ENCODE data around the gene ADGRG2. TPM values are rescaled to one million over a fixed set of nuclear protein-coding genes. Genes with fewer than 3 reads are reported as not detected.

Gene ADGRG2
- total RNA-seq, 3 donors from 2014 or later: 0.66 to 1.3 (median 0.96) TPM

DNA sequence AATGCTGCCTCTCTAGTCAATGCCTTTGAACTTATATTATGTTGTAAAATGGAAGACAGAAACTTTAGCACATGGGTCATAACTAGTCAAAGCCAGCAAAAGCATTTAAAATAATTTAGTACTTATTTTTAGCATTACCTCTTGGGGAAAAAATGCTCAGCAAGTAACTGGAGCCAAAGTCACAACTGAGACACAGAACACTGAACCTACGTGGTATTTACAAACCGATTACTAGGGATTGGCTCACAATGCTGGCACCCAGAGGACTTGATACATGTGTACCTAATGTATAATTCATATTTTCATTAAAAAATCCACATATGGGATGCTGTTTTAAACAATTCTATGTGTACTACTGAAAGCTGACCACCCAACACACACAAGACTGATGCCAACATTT is 176.8 kb downstream of the ADGRG2 start:
- Histone ChIP-seq H3K27ac (no peak overlapping the region), H3K4me1 (no peaks in the 10 kb centered on the region), H3K27me3 (peaks cover 0 to 11% of the 10 kb centered on the region in 2 donors), H3K9me3 (no peaks in the 10 kb centered on the region), H3K4me3 (no peak overlapping the region), H3K36me3 (no peaks in the 10 kb centered on the region)
- intact Hi-C loops (cut with DNase I; ENCODE audit: low total_unique reads): loop anchor here (5.0 kb wide), 1 partner anchor 1088 kb away; no protein-coding TSS in a partner anchor
- DNase-seq (ENCODE audit: low spot score in 2 of 2): no peak
- no peak for TF ChIP-seq POLR2AphosphoS5 (IDR thresholded peaks at IDR 0.05)
- TF ChIP-seq, protein P1, sequence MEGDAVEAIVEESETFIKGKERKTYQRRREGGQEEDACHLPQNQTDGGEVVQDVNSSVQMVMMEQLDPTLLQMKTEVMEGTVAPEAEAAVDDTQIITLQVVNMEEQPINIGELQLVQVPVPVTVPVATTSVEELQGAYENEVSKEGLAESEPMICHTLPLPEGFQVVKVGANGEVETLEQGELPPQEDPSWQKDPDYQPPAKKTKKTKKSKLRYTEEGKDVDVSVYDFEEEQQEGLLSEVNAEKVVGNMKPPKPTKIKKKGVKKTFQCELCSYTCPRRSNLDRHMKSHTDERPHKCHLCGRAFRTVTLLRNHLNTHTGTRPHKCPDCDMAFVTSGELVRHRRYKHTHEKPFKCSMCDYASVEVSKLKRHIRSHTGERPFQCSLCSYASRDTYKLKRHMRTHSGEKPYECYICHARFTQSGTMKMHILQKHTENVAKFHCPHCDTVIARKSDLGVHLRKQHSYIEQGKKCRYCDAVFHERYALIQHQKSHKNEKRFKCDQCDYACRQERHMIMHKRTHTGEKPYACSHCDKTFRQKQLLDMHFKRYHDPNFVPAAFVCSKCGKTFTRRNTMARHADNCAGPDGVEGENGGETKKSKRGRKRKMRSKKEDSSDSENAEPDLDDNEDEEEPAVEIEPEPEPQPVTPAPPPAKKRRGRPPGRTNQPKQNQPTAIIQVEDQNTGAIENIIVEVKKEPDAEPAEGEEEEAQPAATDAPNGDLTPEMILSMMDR (IDR thresholded peaks at IDR 0.05): no peak

DNA sequence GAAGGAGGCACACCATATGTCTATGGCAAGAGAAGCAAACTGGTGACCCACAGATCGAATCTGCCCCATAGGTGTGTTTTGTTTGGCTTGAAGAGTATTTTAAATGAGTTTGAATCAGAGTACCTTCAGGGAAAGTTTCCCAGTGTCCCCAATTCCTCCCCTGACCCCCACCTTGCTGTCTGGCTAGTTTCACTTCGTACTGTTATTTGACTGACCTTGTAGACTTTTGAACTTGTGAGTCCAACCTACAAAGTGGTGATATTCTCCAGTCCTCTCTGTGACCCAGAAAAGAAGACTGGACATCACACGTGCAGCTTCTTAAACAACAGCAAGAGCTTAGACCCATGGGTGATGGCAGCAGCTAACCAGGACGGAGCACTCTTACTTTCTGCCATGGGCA is 177.8 kb downstream of the ADGRG2 start:
- H3K36me3 ChIP-seq: no peaks in the 10 kb centered on the region
- no peaks in the 10 kb centered on the region for H3K9me3 ChIP-seq
- TF ChIP-seq, protein P1 (IDR thresholded peaks at IDR 0.05): no peak
- TF ChIP-seq POLR2AphosphoS5 (IDR thresholded peaks at IDR 0.05) (no peak), POLR2A (IDR thresholded peaks at IDR 0.05) (no peak)
- DNase-seq (ENCODE audit: low spot score in 2 of 2): no peak
- no peak overlapping the region for H3K4me3 ChIP-seq
- no peak overlapping the region for H3K27ac ChIP-seq
- no peaks in the 10 kb centered on the region for H3K4me1 ChIP-seq
- peaks cover 0 to 14% of the 10 kb centered on the region in 2 donors for H3K27me3 ChIP-seq
- intact Hi-C loops (cut with DNase I; ENCODE audit: low total_unique reads): no loop called here

DNA sequence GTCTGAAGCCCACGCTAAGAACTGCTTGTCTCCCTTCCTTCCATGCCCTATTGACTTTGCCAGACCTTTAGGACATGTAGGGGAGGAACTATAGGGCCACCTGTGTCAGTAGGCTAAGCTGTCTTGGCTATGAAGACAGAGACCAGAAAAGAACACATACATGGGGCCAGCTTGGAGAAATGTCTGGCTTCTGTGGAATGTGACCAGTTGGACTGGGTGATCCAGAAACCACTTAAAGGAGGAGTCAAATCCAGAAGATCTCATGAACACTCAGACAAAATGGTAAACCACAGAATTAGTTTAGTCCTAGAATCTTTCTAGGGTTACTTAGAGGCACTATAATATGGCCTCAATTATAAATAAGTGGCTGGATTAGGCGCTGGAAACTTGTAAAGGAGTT is 180.4 kb downstream of the ADGRG2 start:
- no peaks in the 10 kb centered on the region for H3K36me3 ChIP-seq
- H3K4me3 ChIP-seq: no peak overlapping the region
- peaks cover 0 to 16% of the 10 kb centered on the region in 2 donors for H3K27me3 ChIP-seq
- no peaks in the 10 kb centered on the region for H3K4me1 ChIP-seq
- DNase-seq (ENCODE audit: low spot score in 2 of 2): no peak
- H3K9me3 ChIP-seq: no peaks in the 10 kb centered on the region
- TF ChIP-seq POLR2AphosphoS5 (IDR thresholded peaks at IDR 0.05): no peak
- TF ChIP-seq, protein P1 (IDR thresholded peaks at IDR 0.05): no peak
- no peak for TF ChIP-seq POLR2A (IDR thresholded peaks at IDR 0.05)
- intact Hi-C loops (cut with DNase I; ENCODE audit: low total_unique reads): no loop called here
- H3K27ac ChIP-seq: no peak overlapping the region

Other genes with a start within 250 kb of the ADGRG2 start
- gene PHKA2, start 138.4 kb downstream of the ADGRG2 start, total RNA-seq: 10 to 100 TPM; 22.7 to 27.1 (median 25.6) TPM
- 10 to 100 TPM; 54.7 to 58.4 (median 55.7) TPM for gene PDHA1, start 221.5 kb upstream of the ADGRG2 start, total RNA-seq

Data from breast epithelium (tissue), 4 donors.